Parathyroid adenoma (tissue), 2 donors: ENCODE measurements around the gene CDH4.

Experiments
- H2AFZ ChIP-seq: fragments of 300-600 bp; sonication (generic); one replicate; pipeline ENCODE4 v1.7.0; 2017; ENCODE audit warnings: antibody characterized with exemption, mild to moderate bottlenecking
- H3K27ac ChIP-seq: fragments of 300-600 bp; sonication (generic); one replicate; pipeline ENCODE4 v1.7.0; 2017
- H3K27me3 ChIP-seq: fragments of 300-600 bp; sonication (generic); one replicate; pipeline ENCODE4 v1.7.0; 2017; ENCODE audit warnings: low read length; ENCODE audit not compliant: control insufficient read depth, insufficient read depth
- H3K36me3 ChIP-seq: fragments of 300-600 bp; sonication (generic); one replicate; pipeline ENCODE4 v1.7.0; 2017; ENCODE audit warnings: low read length; ENCODE audit not compliant: control insufficient read depth, insufficient read depth
- H3K4me1 ChIP-seq: fragments of 300-600 bp; sonication (generic); one replicate; pipeline ENCODE4 v1.7.0; 2017; ENCODE audit warnings: control low read depth
- H3K4me2 ChIP-seq: fragments of 300-600 bp; sonication (generic); one replicate; pipeline ENCODE4 v1.7.0; 2017; ENCODE audit warnings: low read length
- H3K4me3 ChIP-seq: fragments of 300-600 bp; sonication (generic); one replicate; pipeline ENCODE4 v1.7.0; 2017; ENCODE audit warnings: low read depth, low read length
- H3K79me2 ChIP-seq: fragments of 300-600 bp; sonication (generic); one replicate; pipeline ENCODE4 v1.7.0; 2017; ENCODE audit warnings: control low read depth
- H3K9ac ChIP-seq: fragments of 300-600 bp; sonication (generic); one replicate; pipeline ENCODE4 v1.7.0; 2017; ENCODE audit warnings: mild to moderate bottlenecking
- H3K9me3 ChIP-seq: fragments of 300-600 bp; sonication (generic); one replicate; pipeline ENCODE4 v1.7.0; 2017; ENCODE audit warnings: low read length; ENCODE audit not compliant: control insufficient read depth
- CTCF ChIP-seq: fragments of 300-600 bp; sonication (generic); IDR thresholded peaks from one replicate; pipeline ENCODE4 v1.7.0; 2017; ENCODE audit warnings: antibody characterized with exemption, mild to moderate bottlenecking
- donor health status: primary hyperparathyroidism.

CDH4 gene

GRCh38 chr20:61614706-61615100, 362.6 kb downstream of the CDH4 start:
- H3K79me2 ChIP-seq, result no peaks in the 10 kb centered on the region
- no peak for TF ChIP-seq CTCF
- H3K4me3 ChIP-seq, result no peak overlapping the region
- no peaks in the 10 kb centered on the region for H3K27me3 ChIP-seq
- H3K27ac ChIP-seq, result no peak overlapping the region
- H3K36me3 ChIP-seq, result no peaks in the 10 kb centered on the region
- H3K4me2 ChIP-seq, result no peak overlapping the region
- no peaks in the 10 kb centered on the region for H3K4me1 ChIP-seq
- no peak overlapping the region for H3K9ac ChIP-seq
- H2AFZ ChIP-seq, result no peak overlapping the region
- no peaks in the 10 kb centered on the region for H3K9me3 ChIP-seq

GRCh38 chr20:61615806-61616205, 363.7 kb downstream of the CDH4 start:
- TF ChIP-seq CTCF, result no peak
- H3K4me2 ChIP-seq, result no peak overlapping the region
- no peak overlapping the region for H2AFZ ChIP-seq
- H3K4me1 ChIP-seq, result no peaks in the 10 kb centered on the region
- no peaks in the 10 kb centered on the region for H3K27me3 ChIP-seq
- no peak overlapping the region for H3K9ac ChIP-seq
- no peaks in the 10 kb centered on the region for H3K36me3 ChIP-seq
- H3K9me3 ChIP-seq, result no peaks in the 10 kb centered on the region
- no peak overlapping the region for H3K4me3 ChIP-seq
- H3K27ac ChIP-seq, result no peak overlapping the region
- H3K79me2 ChIP-seq, result no peaks in the 10 kb centered on the region

GRCh38 chr20:61619751-61620150, 367.7 kb downstream of the CDH4 start:
- no peaks in the 10 kb centered on the region for H3K27me3 ChIP-seq
- no peaks in the 10 kb centered on the region for H3K9me3 ChIP-seq
- H3K4me3 ChIP-seq, result no peak overlapping the region
- no peak overlapping the region for H2AFZ ChIP-seq
- H3K4me1 ChIP-seq, result no peaks in the 10 kb centered on the region
- no peaks in the 10 kb centered on the region for H3K36me3 ChIP-seq
- no peaks in the 10 kb centered on the region for H3K79me2 ChIP-seq
- no peak overlapping the region for H3K27ac ChIP-seq
- H3K9ac ChIP-seq, result no peak overlapping the region
- H3K4me2 ChIP-seq, result no peak overlapping the region
- TF ChIP-seq CTCF, result no peak

- no peaks in the 10 kb centered on the region for H3K36me3 ChIP-seq
- H3K9ac ChIP-seq, result no peak overlapping the region
- H3K79me2 ChIP-seq, result no peaks in the 10 kb centered on the region
- no peaks in the 10 kb centered on the region for H3K4me1 ChIP-seq
- H3K9me3 ChIP-seq, result no peaks in the 10 kb centered on the region
- no peak overlapping the region for H3K4me2 ChIP-seq
- H2AFZ ChIP-seq, result no peak overlapping the region
- H3K27ac ChIP-seq, result no peak overlapping the region
- no peak overlapping the region for H3K4me3 ChIP-seq
- no peak for TF ChIP-seq CTCF
- no peaks in the 10 kb centered on the region for H3K27me3 ChIP-seq
Measured at GRCh38 chr20:61620174-61620573, 368.1 kb downstream of the CDH4 start.

DNA sequence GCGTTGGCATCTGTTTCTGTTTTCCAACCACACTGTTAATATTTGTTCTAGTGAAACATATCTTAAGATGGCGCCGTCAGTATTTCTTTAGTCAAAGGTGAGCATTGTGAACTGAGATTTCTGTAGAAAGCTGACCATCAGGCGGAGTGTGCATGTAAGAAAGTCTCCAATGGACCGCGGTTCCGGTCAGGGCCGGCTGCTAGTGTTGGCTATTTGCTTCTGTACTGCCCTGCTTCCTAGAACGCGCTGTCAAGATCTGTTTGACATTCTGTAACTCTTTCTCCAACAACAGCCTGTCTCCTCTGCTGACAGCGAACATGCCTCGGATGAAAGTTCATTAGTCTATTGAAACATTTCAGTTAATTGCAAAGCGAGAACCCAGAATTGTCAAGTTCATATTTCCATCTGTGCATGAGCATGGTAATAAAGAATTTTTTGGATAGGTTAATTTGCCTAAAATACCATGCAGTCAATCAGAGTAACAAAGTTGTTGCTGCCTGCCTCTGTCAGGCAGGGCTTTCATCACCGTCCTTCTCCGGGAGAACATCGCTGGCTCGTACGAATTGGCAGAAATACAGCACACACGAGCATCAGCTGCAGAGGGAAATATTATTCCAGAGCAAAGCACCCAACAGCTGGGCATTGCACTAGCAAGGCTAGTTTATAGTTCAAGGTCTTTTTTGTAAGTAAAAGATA, 369.1 kb downstream of the CDH4 start:
- no peak for TF ChIP-seq CTCF
- no peak overlapping the region for H3K4me2 ChIP-seq
- H2AFZ ChIP-seq, result no peak overlapping the region
- no peaks in the 10 kb centered on the region for H3K79me2 ChIP-seq
- H3K9ac ChIP-seq, result no peak overlapping the region
- H3K9me3 ChIP-seq, result no peaks in the 10 kb centered on the region
- H3K27ac ChIP-seq, result no peak overlapping the region
- H3K27me3 ChIP-seq, result no peaks in the 10 kb centered on the region
- no peaks in the 10 kb centered on the region for H3K36me3 ChIP-seq
- H3K4me1 ChIP-seq, result no peaks in the 10 kb centered on the region
- H3K4me3 ChIP-seq, result no peak overlapping the region
